Omental fat pad (tissue), 4 donors: Measurements from ENCODE around the gene DHRS7. TPM values are rescaled to one million over a fixed set of nuclear protein-coding genes. Genes with fewer than 3 reads are reported as not detected.
A peak's percentile ranks its signal among the peaks of the same experiment; 100 is the strongest.

Experiments used
- ATAC-seq: fragments of 150-250 bp; one replicate; pipeline ENCODE4 v1.9.1; 2016; ENCODE audit warnings: mild to moderate bottlenecking, moderate library complexity; ENCODE audit not compliant: low FRiP score
- DNase-seq: peaks from one replicate; pipeline ENCODE4 v3.0.0-alpha.2; 2019; ENCODE audit warnings: low spot score
- total RNA-seq, 4 donors: library from RNA; depleted of rRNA; stranded (reverse); fragments of >200 nt; gene quantifications; one replicate each; pipeline ENCODE4 v1.1.0, GENCODE V29; 2016
- TF ChIP-seq, protein P1 (sequence below), 3 donors: fragments of 450-650 bp; IDR thresholded peaks; one replicate each; pipeline ENCODE4 v1.5.1; 2016 to 2017; ENCODE audit warnings: antibody characterized with exemption in 3 of 3, mild to moderate bottlenecking in 3 of 3, moderate library complexity in 2 of 3

The DHRS7 gene
- total RNA-seq, 4 donors from 2014 or later: 56.0 to 82.9 (median 68.4) TPM

DNA sequence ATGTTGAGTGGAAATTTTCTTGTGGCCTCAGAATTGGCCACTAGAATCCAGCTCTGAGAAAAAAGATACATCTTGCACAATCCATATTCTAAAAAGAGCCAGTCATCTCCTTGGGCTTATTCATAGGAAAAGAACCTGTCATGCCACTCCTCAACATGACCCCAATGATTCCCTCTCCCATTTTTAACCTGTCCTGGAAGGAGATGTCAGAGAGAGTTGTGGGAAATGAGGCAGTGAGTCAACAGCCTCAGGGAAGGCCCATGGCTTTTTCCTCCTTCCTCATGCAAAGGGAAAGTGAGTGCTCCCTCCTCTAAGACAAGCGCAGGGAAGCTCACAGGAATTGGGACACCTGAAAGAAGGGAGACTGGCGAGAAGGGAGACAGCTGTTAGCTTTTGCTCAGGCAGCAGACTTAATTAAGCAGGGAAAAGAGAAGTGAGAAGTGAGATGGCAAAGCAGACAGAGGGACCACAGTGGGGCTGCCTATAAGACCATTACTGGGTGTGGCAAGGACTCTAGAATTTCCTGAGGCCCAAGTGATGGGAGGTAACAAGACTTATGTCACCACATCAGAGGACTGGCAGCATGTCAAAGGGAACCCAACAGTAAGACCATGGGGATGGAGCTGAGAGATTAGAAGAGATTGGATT is 10.2 kb upstream of the DHRS7 start:
- peak; percentile 45 for ATAC-seq
- no peak for DNase-seq
- TF ChIP-seq, protein P1, sequence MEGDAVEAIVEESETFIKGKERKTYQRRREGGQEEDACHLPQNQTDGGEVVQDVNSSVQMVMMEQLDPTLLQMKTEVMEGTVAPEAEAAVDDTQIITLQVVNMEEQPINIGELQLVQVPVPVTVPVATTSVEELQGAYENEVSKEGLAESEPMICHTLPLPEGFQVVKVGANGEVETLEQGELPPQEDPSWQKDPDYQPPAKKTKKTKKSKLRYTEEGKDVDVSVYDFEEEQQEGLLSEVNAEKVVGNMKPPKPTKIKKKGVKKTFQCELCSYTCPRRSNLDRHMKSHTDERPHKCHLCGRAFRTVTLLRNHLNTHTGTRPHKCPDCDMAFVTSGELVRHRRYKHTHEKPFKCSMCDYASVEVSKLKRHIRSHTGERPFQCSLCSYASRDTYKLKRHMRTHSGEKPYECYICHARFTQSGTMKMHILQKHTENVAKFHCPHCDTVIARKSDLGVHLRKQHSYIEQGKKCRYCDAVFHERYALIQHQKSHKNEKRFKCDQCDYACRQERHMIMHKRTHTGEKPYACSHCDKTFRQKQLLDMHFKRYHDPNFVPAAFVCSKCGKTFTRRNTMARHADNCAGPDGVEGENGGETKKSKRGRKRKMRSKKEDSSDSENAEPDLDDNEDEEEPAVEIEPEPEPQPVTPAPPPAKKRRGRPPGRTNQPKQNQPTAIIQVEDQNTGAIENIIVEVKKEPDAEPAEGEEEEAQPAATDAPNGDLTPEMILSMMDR (IDR thresholded peaks at IDR 0.05): no peak

DNA sequence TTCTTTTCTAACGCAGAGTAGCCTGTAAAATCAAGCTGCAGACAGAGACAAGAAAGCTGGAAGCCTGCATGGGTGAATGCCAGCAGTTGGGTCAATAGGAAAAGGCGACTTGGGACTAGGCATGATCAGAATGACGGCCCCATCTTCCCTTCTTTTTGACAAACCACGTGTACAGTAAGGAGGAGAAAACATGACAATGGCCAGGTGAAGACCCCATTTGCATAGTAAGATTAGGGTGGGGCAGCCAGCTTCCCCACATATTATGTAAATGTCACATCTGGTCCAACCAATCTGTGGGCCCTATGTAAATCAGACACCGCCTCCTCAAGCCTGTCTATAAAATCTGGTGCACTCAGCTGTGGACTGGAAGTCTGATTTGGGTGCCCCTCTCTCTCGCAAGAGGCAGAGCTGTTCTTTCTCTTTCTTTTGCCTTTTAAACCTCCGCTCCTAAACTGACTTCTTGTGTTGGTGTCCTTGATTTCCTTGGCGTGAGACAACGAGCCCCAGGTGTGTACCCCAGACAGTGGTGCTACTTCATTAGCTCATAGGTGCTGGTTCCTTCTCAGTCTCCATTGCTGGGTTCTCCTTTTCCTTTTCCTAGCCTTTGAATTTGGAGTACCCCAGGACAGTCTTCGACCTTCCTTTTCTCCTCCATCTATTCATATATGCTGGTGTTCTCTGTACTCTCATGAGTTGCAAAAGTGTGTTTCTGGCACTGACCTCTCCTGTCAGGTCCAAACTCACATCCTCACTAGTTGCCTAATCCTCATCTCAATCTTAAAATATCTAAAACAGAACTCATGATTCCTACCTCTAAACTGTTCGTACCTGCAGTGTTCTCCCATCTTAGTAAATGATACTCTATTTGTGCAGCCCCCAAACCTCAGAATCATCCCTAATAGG is 9.4 kb upstream of the DHRS7 start:
- DNase-seq: no peak
- TF ChIP-seq, protein P1 (IDR thresholded peaks at IDR 0.05): no peak
- ATAC-seq: no peak

DNA sequence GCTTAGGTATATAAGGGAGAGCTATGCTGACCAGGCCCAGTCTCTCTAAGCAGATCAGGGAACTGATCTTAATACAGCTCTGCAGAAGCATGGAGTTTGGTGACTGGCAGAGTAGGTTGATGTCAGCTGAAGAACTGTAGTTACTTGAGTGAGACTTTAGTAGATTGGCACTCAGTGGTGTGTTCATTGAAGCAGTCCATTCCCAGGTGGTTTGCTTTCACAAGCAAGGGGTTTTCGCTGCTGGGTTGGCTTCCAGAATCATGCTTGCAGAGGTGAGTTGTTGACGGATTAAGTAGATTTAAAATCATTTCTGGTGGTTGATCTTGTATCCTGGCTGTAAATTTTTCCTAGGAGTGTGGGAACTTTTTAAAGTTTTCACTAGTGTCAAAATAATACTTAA is 6.5 kb upstream of the DHRS7 start:
- ATAC-seq: no peak
- TF ChIP-seq, protein P1 (IDR thresholded peaks at IDR 0.05): no peak
- DNase-seq: no peak

DNA sequence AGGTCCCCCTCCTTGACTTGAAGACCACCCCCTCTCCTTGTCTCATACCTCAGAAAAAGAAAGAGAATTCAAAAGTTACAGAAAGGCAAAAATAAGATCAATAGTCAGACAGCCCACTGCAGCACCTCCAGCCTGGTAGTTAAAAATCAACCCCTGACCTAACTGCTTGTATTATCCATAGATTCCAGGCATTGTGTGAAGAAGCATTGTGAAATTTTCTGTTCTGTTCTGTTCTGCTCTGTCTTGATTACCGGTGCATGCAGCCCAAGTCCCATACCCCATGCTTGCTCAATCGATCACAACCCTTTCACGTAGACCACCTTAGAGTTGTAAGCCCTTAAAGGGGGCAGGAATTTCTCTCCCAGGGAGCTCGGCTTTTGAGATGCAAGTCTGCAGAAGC is 5.8 kb upstream of the DHRS7 start:
- no peak for ATAC-seq
- TF ChIP-seq, protein P1 (IDR thresholded peaks at IDR 0.05): no peak
- no peak for DNase-seq

DNA sequence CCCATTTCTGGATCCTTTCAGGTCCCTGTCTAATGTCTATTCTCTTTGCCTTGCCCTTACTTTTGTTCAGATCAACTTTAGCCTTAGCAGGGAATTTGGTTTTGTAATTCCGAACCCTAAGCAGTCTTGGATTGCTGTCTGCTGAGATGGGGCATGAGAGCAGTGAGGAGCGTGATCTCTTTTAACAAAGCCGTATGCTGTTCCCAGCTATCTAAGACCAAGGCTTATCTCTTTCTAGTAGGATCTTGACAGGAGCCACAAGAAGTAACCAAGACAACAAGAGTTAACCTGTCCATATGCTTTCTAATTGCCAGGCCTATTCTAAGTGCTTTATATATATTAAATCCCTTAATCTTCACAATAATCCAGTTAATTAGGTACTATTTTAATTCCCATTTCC is 4.5 kb upstream of the DHRS7 start:
- DNase-seq (no peak), ATAC-seq (no peak)

DNA sequence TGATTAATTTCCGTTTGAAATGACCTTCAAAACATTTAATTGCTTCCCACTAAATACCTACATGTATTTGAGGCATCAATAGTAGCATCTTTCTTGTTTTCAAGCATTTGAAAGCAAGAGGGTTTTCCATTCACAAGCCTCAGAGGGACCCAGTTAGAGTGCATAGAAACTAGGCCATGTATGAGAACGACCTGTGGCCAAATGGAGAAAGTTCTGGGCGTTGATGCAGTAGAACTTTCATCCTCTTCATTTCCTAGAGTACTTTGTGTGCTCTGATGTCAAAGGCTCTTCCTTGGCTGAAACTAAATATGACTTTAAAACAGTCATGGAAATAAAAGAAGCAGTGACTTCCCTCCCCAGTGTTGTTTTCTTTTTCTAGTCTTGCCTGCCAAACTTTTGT is 944 bp upstream of the DHRS7 start:
- TF ChIP-seq, protein P1 (IDR thresholded peaks at IDR 0.05): no peak
- no peak for ATAC-seq
- DNase-seq: no peak

More for the DNA sequence above, 4.5 kb upstream of the DHRS7 start:
- TF ChIP-seq, protein P1 (IDR thresholded peaks at IDR 0.05): no peak

DNA sequence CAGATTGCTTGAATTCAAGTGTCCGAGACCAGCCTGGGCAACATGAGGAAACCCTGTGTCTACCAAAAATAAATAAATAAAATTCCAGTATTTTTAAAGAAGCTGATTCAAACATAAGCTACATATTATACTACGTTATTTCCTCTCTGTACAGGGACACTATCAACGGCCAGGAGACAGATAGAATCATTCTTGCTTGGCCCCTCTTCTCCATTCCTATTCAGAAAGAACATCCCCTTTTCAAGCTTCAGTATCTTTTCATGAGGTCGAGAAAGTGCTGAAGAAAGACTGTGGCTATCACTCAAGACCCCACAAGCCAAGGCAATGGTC is 314 bp upstream of the DHRS7 start:
- TF ChIP-seq, protein P1 (IDR thresholded peaks at IDR 0.05): peak in 1 of 3 donors; percentile 24
- ATAC-seq: no peak
- no peak for DNase-seq
